ENCODE data around the gene ANKRD65. TPM values are rescaled to one million over a fixed set of nuclear protein-coding genes. Genes with fewer than 3 reads are reported as not detected.
"Not testable (repeated sequence)": the region's sequence is repeated elsewhere in the genome, so short reads cannot be mapped to it uniquely, and the experiment has no call there.

The ANKRD65 gene
- total RNA-seq, 1 experiment from 2014 or later = 1.4 TPM

- POLR2A ChIA-PET = no interaction called here
- no peak overlapping the region for H3K4me3 Mint-ChIP-seq (ENCODE audit: unreplicated experiment)
- intact Hi-C loops (cut with micrococcal nuclease) = no loop called here
- CTCF ChIA-PET = no interaction called here
- no peaks in the 10 kb centered on the region for H3K36me3 Mint-ChIP-seq (ENCODE audit: insufficient read depth, unreplicated experiment)
- H3K4me1 Mint-ChIP-seq (ENCODE audit: insufficient read depth, unreplicated experiment) = no peaks in the 10 kb centered on the region
- no peak overlapping the region for H3K27ac Mint-ChIP-seq (ENCODE audit: low read depth, unreplicated experiment)
- DNase-seq (ENCODE audit: unreplicated experiment) = no peak
- TF ChIP-seq, protein P1, sequence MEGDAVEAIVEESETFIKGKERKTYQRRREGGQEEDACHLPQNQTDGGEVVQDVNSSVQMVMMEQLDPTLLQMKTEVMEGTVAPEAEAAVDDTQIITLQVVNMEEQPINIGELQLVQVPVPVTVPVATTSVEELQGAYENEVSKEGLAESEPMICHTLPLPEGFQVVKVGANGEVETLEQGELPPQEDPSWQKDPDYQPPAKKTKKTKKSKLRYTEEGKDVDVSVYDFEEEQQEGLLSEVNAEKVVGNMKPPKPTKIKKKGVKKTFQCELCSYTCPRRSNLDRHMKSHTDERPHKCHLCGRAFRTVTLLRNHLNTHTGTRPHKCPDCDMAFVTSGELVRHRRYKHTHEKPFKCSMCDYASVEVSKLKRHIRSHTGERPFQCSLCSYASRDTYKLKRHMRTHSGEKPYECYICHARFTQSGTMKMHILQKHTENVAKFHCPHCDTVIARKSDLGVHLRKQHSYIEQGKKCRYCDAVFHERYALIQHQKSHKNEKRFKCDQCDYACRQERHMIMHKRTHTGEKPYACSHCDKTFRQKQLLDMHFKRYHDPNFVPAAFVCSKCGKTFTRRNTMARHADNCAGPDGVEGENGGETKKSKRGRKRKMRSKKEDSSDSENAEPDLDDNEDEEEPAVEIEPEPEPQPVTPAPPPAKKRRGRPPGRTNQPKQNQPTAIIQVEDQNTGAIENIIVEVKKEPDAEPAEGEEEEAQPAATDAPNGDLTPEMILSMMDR (IDR thresholded peaks at IDR 0.05; ENCODE audit: unreplicated experiment) = no peak
- no peaks in the 10 kb centered on the region for H3K27me3 Mint-ChIP-seq (ENCODE audit: insufficient read depth, unreplicated experiment)
- H3K9me3 Mint-ChIP-seq (ENCODE audit: unreplicated experiment) = no peaks in the 10 kb centered on the region
- BruUV-seq (replicated peaks) = no TSS peak
Observed at GRCh38 chr1:1455366-1455884, 34.3 kb upstream of the ANKRD65 start.

DNA sequence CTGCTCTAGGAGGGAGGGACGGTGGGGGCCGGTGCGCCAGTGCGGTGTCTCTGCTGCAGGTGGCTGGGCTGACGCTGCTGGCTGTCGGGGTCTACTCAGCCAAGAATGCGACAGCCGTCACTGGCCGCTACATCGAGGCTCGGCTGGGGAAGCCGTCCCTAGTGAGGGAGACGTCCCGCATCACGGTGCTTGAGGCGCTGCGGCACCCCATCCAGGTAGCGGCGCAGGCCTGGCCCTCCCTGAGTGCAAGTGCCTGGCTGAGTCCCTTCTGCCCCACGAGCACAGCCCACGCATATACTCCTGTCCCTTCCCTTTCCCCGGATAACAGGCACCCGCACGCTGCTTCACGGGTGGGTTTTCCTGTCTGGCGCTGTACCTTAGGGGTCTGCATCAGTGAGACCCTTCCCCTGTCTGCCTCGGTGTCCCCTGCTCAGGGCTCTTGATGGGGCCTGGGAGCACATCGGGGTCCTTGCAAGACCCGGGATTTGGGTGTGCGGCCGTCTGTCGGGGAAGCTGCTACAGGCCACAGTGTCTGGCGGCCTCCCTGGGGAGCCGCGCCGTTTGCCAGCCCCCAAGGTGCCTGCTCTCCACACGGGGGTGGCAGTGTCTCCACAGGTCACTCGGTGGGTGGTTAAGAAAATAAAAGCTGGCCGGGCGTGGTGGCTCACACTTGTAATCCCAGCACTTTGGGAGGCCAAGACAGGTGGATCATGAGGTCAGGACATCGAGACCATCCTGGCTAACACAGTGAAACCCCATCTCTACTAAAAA lies 33.4 kb upstream of the ANKRD65 start:
- H3K27ac Mint-ChIP-seq (ENCODE audit: low read depth, unreplicated experiment); BruUV-seq (replicated peaks); intact Hi-C loops (cut with micrococcal nuclease); POLR2A ChIA-PET; H3K36me3 Mint-ChIP-seq (ENCODE audit: insufficient read depth, unreplicated experiment); DNase-seq (ENCODE audit: unreplicated experiment); H3K4me1 Mint-ChIP-seq (ENCODE audit: insufficient read depth, unreplicated experiment); H3K4me3 Mint-ChIP-seq (ENCODE audit: unreplicated experiment); H3K27me3 Mint-ChIP-seq (ENCODE audit: insufficient read depth, unreplicated experiment); CTCF ChIA-PET; H3K9me3 Mint-ChIP-seq (ENCODE audit: unreplicated experiment): not testable (repeated sequence)

- H3K36me3 Mint-ChIP-seq (ENCODE audit: insufficient read depth, unreplicated experiment) = no peaks in the 10 kb centered on the region
- H3K27ac Mint-ChIP-seq (ENCODE audit: low read depth, unreplicated experiment) = no peak overlapping the region
Observed at GRCh38 chr1:1452882-1453281, 31.8 kb upstream of the ANKRD65 start.

DNA sequence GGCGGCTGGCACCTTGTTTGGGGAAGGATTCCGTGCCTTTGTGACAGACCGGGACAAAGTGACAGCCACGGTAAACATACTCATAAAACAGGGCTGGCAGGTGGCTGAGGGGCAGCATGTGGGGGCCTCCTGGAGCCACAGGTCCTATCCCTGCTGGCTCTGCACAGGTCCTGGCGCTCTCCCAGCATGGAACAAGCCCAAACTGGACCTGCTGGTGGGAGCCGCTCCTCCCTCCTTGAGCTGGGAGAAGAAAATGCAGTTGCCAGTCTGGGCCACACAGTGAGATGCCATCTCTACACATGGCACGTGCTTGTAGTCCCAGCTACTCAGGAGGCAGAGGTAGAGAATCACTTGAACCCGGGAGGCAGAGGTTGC lies 31.3 kb upstream of the ANKRD65 start:
- CTCF ChIA-PET = interaction anchor here (1.8 kb wide), 1 partner anchor 11 kb away, joined by 6 read pairs; no protein-coding TSS in a partner anchor
- H3K4me3 Mint-ChIP-seq (ENCODE audit: unreplicated experiment); H3K4me1 Mint-ChIP-seq (ENCODE audit: insufficient read depth, unreplicated experiment); POLR2A ChIA-PET; DNase-seq (ENCODE audit: unreplicated experiment); H3K27ac Mint-ChIP-seq (ENCODE audit: low read depth, unreplicated experiment); intact Hi-C loops (cut with micrococcal nuclease); BruUV-seq (replicated peaks); H3K36me3 Mint-ChIP-seq (ENCODE audit: insufficient read depth, unreplicated experiment); H3K9me3 Mint-ChIP-seq (ENCODE audit: unreplicated experiment): not testable (repeated sequence)
- H3K27me3 Mint-ChIP-seq (ENCODE audit: insufficient read depth, unreplicated experiment) = peaks cover 15% of the 10 kb centered on the region

More at GRCh38 chr1:1452882-1453281, 31.8 kb upstream of the ANKRD65 start:
- BruUV-seq (replicated peaks) = no TSS peak
- intact Hi-C loops (cut with micrococcal nuclease) = no loop called here
- no peak overlapping the region for H3K4me3 Mint-ChIP-seq (ENCODE audit: unreplicated experiment)
- H3K9me3 Mint-ChIP-seq (ENCODE audit: unreplicated experiment) = no peaks in the 10 kb centered on the region
- CTCF ChIA-PET = no interaction called here
- H3K27me3 Mint-ChIP-seq (ENCODE audit: insufficient read depth, unreplicated experiment) = peaks cover 15% of the 10 kb centered on the region
- DNase-seq (ENCODE audit: unreplicated experiment) = no peak
- POLR2A ChIA-PET = no interaction called here
- TF ChIP-seq, protein P1 (IDR thresholded peaks at IDR 0.05; ENCODE audit: unreplicated experiment) = no peak
- no peaks in the 10 kb centered on the region for H3K4me1 Mint-ChIP-seq (ENCODE audit: insufficient read depth, unreplicated experiment)

- intact Hi-C loops (cut with micrococcal nuclease) = no loop called here
- POLR2A ChIA-PET = no interaction called here
- peaks cover 15% of the 10 kb centered on the region for H3K27me3 Mint-ChIP-seq (ENCODE audit: insufficient read depth, unreplicated experiment)
- CTCF ChIA-PET = interaction anchor here (0.6 to 1.8 kb wide), 2 partner anchors 10 to 14 kb away, joined by 4 to 6 read pairs; no protein-coding TSS in a partner anchor
- H3K9me3 Mint-ChIP-seq (ENCODE audit: unreplicated experiment) = no peaks in the 10 kb centered on the region
- no peaks in the 10 kb centered on the region for H3K4me1 Mint-ChIP-seq (ENCODE audit: insufficient read depth, unreplicated experiment)
- no peak for DNase-seq (ENCODE audit: unreplicated experiment)
- H3K36me3 Mint-ChIP-seq (ENCODE audit: insufficient read depth, unreplicated experiment) = no peaks in the 10 kb centered on the region
- no TSS peak for BruUV-seq (replicated peaks)
- TF ChIP-seq, protein P1 (IDR thresholded peaks at IDR 0.05; ENCODE audit: unreplicated experiment) = no peak
- no peak overlapping the region for H3K4me3 Mint-ChIP-seq (ENCODE audit: unreplicated experiment)
- no peak overlapping the region for H3K27ac Mint-ChIP-seq (ENCODE audit: low read depth, unreplicated experiment)
Observed at GRCh38 chr1:1451696-1452364, 30.8 kb upstream of the ANKRD65 start.

GRCh38 chr1:1450616-1451015 lies 29.5 kb upstream of the ANKRD65 start:
- POLR2A ChIA-PET; BruUV-seq (replicated peaks); H3K27ac Mint-ChIP-seq (ENCODE audit: low read depth, unreplicated experiment); intact Hi-C loops (cut with micrococcal nuclease); H3K36me3 Mint-ChIP-seq (ENCODE audit: insufficient read depth, unreplicated experiment); H3K4me3 Mint-ChIP-seq (ENCODE audit: unreplicated experiment); H3K9me3 Mint-ChIP-seq (ENCODE audit: unreplicated experiment); DNase-seq (ENCODE audit: unreplicated experiment); H3K4me1 Mint-ChIP-seq (ENCODE audit: insufficient read depth, unreplicated experiment): not testable (repeated sequence)
- CTCF ChIA-PET = interaction anchor here (1.8 kb wide), 1 partner anchor 9 kb away, joined by 6 read pairs; no protein-coding TSS in a partner anchor
- peaks cover 15% of the 10 kb centered on the region for H3K27me3 Mint-ChIP-seq (ENCODE audit: insufficient read depth, unreplicated experiment)
